Islet of Langerhans (tissue), 1 donor: Measurements from ENCODE around the gene MYRIP.

Experiments used
- FAIRE-seq: peaks from one replicate; lab custom pipeline; 2011; peaks lifted over from hg19 to GRCh38; lab: Jason Lieb, UNC

Gene MYRIP

GRCh38 chr3:40294434-40294833 lies 485.0 kb downstream of the MYRIP start:
- FAIRE-seq = no peak

DNA sequence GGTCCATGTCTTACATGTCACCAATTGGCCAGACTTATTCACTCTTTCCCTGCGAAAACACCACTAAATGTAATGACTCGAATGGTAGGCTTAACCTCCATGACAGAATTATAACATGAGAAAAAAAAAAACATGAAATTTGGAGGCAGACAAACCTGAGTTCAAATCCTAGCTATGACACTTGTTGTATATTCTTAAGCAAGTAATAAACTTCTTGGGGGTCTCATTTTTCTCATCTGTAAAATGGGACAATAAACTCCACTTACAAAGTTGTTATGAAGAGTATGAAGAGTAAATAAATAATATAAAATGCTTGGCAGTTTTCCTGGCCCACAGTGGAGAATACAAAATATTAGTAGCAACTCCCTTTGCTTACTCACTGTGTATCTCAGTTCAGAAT lies 488.7 kb downstream of the MYRIP start:
- FAIRE-seq = no peak

GRCh38 chr3:40299130-40299720 lies 489.8 kb downstream of the MYRIP start:
- FAIRE-seq = no peak

DNA sequence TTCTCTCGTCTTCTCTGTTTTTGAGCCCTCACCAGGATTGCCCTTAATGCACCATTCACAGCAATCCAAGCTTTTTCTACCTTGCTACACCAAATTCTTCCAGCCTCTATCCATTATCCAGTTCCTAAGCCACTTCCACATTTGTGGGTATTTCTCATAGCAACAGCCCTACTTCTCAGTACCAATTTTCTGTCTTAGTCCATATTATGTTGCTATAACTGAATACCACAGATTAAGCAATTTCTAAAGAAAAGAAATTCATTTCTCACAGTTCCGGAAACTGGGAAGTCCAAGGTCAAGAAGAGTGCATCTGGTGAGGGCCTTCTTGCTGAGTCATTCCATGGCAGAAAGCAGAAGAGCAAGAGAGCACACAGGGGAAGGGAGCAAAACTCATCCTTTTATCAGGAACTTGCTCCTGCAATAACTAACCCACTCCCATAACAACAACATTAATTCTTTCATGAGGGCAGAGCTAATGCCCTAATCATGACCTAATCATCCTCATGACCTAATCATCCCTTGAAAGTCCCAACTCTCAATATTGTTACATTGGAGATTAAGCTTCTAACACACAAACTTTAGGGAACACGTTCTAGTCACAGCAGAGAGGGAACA lies 490.4 kb downstream of the MYRIP start:
- FAIRE-seq = no peak

DNA sequence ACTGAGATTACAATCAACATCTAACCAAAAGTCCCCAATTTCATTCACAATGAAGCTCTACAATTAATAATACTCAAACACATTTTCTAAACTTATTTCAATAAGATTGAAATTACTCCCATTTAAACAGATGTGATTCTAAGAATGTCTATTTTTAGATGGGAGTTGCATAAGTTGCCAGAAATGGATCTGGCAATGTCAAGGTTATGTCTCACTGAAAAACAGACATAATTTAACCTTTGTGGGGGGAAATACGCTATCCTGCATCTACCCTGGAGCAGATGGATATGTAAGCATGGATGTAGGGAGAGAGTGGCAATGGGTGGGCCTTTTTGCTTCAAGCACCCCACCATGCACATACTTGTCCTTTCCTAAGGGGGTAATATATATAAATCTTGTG lies 493.4 kb downstream of the MYRIP start:
- FAIRE-seq = no peak

DNA sequence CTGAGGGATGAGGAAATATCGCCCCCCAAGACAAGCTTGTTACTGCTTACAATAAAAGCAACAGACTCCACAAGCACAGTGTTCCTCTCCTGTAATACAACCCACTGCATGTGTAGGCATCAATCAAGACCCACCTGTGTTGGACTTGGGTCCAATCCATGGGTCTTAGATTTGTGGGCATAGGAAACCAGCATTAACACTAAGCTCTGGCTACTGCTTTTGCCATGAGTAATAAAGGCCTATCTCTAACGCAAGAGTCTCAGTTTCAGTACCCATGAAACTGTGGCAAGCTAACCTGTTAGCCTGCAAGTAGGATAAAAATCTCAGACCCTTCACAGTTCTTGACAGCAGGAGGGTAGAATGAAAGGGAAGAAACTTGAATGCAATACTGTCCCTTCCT lies 494.9 kb downstream of the MYRIP start:
- FAIRE-seq = no peak

- no peak for FAIRE-seq
Observed at GRCh38 chr3:40306336-40306735, 496.9 kb downstream of the MYRIP start.

DNA sequence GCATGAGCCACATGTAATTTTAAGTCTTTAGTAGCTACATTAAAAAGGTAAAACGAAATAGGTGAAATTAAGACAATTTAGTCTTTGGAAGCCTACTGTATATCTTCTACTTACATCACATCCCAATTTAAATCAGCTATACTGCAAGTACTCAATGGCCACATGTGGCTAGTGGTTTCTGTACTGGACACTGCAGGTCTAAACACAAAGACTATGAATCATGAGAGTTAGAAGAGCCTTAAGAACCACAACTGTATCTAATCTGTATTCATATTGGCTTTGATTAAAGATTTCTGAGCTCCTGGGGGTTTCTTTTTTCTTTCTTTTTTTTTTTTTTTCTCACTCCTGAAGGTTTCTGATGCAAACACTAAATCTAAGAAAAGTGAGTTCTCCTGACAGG lies 497.8 kb downstream of the MYRIP start:
- FAIRE-seq = peak; percentile 36

DNA sequence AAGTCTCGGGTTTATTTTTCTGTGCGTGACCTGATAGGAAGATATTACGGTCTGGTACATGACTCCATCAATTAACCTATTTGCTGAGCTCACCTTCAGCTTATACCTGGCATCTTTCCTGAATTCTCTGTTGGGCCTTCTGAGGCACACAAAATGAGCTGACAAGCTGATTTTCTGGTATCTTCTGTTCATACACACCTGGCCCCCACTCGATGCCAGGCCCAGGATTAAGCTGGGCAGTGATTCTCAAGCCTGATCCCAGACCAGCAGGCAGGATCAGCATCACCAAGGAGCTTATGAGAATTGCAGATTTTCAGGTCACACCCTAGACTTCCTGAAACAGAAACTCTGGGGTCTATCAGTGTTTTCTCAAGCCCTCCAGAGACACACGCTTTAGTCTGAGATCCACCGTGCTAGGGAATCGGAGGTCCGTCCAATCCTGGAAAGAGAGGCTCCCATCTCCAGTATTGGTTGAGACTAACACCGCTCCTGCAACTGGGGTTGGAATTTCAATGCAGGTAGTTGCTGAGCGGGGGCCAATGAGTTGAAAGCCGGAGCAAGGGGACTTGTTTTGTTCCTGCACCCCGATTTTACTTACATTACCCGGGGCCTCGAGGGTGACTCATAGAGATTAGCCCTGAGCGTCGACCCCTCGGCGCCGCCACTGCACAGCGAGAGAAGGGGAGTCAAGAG lies 499.5 kb downstream of the MYRIP start:
- peak; percentile 24 for FAIRE-seq

DNA sequence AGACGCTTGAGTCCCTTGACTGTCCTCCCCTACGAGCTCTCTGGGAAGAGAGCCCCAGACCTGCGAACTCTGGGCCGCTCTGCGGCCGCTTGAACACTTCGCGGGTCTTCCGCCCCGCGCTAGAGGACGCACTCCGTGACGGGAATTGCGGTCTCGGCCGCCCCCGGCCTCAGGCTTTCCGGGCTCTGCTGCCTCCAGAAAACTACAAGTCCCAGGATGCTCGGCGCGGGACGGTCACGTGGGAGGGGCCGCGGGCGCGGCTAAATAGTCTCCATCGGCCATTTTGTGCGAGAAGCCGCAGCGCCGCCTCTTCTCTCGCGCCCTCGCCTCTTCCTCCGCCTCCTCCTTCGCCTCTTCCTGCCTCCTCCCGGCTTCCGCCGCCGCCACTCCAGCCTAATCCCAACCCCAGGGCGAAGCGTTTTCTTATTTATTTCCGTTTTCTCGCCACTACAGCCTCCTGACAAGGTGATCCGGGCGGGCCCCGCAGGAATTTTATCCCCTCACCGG lies 500.1 kb downstream of the MYRIP start, which contains the start of gene EIF1B:
EIF1B (plus strand) TSS at position 290 of the 507 bp plus-strand sequence. CDS start 235 bp downstream, outside the sequence.
- FAIRE-seq = peak; percentile 65
